Astrocyte of the cerebellum (primary cell): ENCODE results near the gene NEDD4.

Experiments
- DNase-seq: peaks from one replicate; pipeline ENCODE4 v3.0.0-alpha.2; 2011; ENCODE audit warnings: low read depth
- H3K4me3 ChIP-seq: 2 replicates; pipeline ENCODE4 v1.5.1; 2011; ENCODE audit warnings: mild to moderate bottlenecking, low read depth, low read length, moderate library complexity
- in situ Hi-C: cut with HindIII; loops from 2 replicates; pipeline ENCODE4 v1.10.0; 2017; ENCODE audit warnings: low sequenced_read_pairs
- TF ChIP-seq, protein P1 (sequence below): IDR thresholded peaks from 2 replicates; pipeline ENCODE4 v1.5.1; 2012; ENCODE audit warnings: low read length, low read depth, moderate library complexity, mild to moderate bottlenecking; ENCODE audit errors: missing control alignments

NEDD4 gene

GRCh38 chr15:55915876-55916567 lies 77.4 kb downstream of the NEDD4 start:
- TF ChIP-seq, protein P1, sequence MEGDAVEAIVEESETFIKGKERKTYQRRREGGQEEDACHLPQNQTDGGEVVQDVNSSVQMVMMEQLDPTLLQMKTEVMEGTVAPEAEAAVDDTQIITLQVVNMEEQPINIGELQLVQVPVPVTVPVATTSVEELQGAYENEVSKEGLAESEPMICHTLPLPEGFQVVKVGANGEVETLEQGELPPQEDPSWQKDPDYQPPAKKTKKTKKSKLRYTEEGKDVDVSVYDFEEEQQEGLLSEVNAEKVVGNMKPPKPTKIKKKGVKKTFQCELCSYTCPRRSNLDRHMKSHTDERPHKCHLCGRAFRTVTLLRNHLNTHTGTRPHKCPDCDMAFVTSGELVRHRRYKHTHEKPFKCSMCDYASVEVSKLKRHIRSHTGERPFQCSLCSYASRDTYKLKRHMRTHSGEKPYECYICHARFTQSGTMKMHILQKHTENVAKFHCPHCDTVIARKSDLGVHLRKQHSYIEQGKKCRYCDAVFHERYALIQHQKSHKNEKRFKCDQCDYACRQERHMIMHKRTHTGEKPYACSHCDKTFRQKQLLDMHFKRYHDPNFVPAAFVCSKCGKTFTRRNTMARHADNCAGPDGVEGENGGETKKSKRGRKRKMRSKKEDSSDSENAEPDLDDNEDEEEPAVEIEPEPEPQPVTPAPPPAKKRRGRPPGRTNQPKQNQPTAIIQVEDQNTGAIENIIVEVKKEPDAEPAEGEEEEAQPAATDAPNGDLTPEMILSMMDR: no peak
- peak overlapping the region; percentile 26 for H3K4me3 ChIP-seq
- DNase-seq: no peak
- in situ Hi-C loops: no loop called here

DNA sequence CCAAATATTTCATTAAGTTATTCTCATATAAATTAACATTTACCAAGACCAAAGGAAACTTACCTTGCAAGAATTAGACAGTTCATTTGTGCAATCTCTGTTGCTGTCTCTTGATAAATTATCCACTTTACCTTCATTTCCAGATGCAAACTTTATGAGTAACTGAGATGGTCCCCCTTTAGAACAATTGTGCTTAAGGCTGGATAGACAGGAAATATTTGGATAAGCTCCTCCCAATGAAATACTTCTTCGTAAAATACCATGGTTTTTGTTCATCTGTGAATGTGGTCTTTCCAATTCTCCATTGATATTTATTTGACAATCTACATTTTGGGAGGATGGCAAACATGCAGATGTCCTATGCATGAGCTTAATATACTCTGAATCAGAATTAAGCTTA lies 78.2 kb downstream of the NEDD4 start:
- in situ Hi-C loops: no loop called here
- no peak for DNase-seq
- TF ChIP-seq, protein P1: no peak
- H3K4me3 ChIP-seq: peak overlapping the region; percentile 26

GRCh38 chr15:55914446-55914845 lies 79.0 kb downstream of the NEDD4 start:
- DNase-seq: no peak
- in situ Hi-C loops: no loop called here
- H3K4me3 ChIP-seq: peak overlapping the region; percentile 1
- TF ChIP-seq, protein P1: no peak

- in situ Hi-C loops: no loop called here
- TF ChIP-seq, protein P1: no peak
- peak overlapping the region; percentile 4 for H3K4me3 ChIP-seq
- no peak for DNase-seq
Observed at GRCh38 chr15:55912982-55913381, 80.4 kb downstream of the NEDD4 start.

DNA sequence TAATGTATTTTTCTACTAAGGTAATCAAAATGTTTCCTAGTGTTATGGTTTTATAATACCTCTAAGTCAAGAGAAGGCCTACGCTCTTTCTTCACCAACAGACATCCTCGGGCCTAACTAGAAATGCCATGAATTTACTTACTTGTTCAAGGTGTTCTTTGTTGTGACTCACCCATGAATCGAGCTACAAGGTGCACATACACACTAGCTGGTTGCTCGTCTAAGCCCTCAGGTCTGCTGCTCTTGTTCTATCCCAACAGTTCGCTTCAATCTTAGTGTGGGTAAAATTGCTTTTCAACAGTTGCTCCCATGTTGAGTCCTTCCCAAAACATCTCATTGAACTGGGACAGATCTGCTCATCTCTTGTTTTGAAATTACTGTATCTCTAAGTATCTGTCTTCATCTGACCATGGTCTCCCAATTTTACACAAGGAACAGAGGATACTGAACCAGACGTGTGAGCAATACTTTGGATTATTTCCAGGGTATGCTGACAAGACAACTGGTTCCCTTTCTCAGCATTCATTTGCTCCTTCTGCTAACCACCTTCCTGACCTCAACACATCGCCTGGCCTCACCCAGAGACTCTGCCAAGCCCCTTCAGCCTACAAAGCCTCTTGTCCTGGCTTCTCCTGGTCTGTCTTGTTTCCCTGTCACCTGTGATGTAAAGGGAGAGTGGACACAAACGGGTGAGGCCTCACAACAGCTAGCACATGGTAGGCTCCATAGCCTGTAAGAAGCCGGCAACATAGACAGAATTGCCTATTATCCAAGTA lies 84.2 kb downstream of the NEDD4 start:
- H3K4me3 ChIP-seq: no peak overlapping the region
- in situ Hi-C loops: no loop called here
- no peak for DNase-seq
- TF ChIP-seq, protein P1: no peak

DNA sequence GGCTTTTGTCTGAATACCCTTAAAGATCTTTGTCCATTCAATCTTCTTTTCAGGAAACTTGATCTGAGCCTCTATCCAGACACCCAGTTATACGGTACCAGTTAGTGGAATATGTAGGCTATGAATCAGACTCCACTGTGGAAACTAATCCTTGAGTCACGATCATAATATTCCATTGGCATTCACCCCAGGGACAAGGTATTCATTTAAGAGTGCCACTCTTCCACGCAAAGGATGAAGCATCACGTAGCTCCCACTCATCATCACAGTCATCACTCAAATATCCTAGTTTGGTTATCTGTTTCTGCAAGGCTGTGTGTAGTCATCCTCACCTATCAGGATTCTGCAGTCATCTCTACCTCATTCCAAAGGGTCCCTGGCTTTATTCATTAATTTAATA lies 85.6 kb downstream of the NEDD4 start:
- no peak overlapping the region for H3K4me3 ChIP-seq
- TF ChIP-seq, protein P1: no peak
- peak; percentile 82 for DNase-seq
- in situ Hi-C loops: no loop called here
